ENCODE data around the gene SPHKAP. TPM values are rescaled to one million over a fixed set of nuclear protein-coding genes. Genes with fewer than 3 reads are reported as not detected.
"Not testable (repeated sequence)": the region's sequence is repeated elsewhere in the genome, so short reads cannot be mapped to it uniquely, and the experiment has no call there.

SPHKAP gene
- total RNA-seq, 4 donors from 2014 or later = 0.20 to 1.6 (median 1.5) TPM; not detected in 1

DNA sequence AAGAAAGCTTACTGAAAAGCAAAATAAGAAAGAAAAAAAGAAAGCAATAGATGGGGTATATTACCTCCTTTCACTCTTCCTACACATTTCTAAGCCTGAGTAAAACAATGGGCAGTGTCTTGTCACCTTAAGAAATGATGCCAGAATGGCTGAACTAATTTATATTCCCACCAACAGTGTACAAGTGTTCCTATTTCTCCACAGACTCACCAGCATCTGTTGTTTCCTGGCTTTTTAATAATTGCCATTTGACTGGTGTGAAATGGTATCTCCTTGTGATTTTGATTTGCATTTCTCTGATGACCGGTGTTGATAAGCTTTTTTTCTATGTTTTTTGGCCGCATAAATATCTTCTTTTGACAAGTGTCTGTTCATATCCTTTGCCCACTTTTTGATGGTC, 98.4 kb downstream of the SPHKAP start:
- DNase-seq = no peak
- Histone ChIP-seq H3K27ac (no peak overlapping the region), H3K4me1 (no peaks in the 10 kb centered on the region), H3K4me3 (replicated peaks in 1 of 3) (no peak overlapping the region), H3K36me3 (no peaks in the 10 kb centered on the region), H3K9me3 (no peaks in the 10 kb centered on the region), H3K27me3 (no peaks in the 10 kb centered on the region)
- WGBS, 2 donors = 95 to 98% methylated on average over 2 of the region's 2 CpGs
- TF ChIP-seq POLR2A (IDR thresholded peaks at IDR 0.05) = no peak
- intact Hi-C loops (cut with DNase I) = no loop called here

DNA sequence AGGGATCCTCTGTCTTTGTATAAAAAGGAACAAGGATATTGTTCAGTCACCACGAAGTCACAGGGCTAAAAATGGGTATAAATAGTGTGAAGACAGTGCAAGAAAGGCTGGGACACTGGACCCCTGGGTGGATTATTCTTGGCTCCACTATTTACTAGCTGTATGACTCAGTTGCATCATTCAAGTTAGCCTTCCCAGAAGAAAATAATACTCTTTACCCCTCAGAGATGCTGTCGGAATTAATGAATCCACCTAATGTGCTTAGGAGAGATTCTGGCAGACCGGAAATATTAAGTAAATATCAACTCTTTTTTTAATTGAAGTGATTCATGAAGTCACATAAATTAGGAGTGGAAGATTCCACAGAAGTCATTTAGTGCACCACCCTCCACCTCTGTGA, 98.9 kb downstream of the SPHKAP start:
- no peak overlapping the region for H3K27ac ChIP-seq
- H3K36me3 ChIP-seq = no peaks in the 10 kb centered on the region
- H3K4me1 ChIP-seq = no peaks in the 10 kb centered on the region
- DNase-seq = no peak
- H3K9me3 ChIP-seq = no peaks in the 10 kb centered on the region
- WGBS, 2 donors = 80 to 84% methylated on average over 3 of the region's 3 CpGs
- H3K27me3 ChIP-seq = no peaks in the 10 kb centered on the region
- H3K4me3 ChIP-seq (replicated peaks in 1 of 3) = no peak overlapping the region
- TF ChIP-seq POLR2A (IDR thresholded peaks at IDR 0.05) = no peak
- TF ChIP-seq, protein P1, sequence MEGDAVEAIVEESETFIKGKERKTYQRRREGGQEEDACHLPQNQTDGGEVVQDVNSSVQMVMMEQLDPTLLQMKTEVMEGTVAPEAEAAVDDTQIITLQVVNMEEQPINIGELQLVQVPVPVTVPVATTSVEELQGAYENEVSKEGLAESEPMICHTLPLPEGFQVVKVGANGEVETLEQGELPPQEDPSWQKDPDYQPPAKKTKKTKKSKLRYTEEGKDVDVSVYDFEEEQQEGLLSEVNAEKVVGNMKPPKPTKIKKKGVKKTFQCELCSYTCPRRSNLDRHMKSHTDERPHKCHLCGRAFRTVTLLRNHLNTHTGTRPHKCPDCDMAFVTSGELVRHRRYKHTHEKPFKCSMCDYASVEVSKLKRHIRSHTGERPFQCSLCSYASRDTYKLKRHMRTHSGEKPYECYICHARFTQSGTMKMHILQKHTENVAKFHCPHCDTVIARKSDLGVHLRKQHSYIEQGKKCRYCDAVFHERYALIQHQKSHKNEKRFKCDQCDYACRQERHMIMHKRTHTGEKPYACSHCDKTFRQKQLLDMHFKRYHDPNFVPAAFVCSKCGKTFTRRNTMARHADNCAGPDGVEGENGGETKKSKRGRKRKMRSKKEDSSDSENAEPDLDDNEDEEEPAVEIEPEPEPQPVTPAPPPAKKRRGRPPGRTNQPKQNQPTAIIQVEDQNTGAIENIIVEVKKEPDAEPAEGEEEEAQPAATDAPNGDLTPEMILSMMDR (IDR thresholded peaks at IDR 0.05) = no peak
- intact Hi-C loops (cut with DNase I) = no loop called here

DNA sequence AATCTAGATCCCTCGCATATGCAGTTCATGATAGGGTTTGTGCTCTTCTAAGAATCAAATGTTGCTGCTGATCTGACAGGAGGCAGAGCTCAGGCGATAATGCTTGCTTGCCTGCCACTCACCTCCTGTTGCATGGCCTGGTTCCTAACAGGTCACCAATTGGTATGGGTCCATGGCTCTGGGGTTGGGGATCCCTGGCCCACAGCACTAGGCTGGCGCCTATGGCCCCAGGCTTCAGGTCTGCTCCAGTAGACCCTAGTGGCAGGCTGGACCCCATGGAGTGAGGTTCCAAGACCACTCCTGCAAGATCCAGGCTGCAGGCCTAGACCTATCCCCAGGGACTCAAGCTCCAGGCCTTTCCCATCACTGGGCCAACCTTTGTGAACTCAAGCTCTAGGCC, 102.3 kb downstream of the SPHKAP start:
- intact Hi-C loops (cut with DNase I) = no loop called here
- Histone ChIP-seq H3K27ac (no peak overlapping the region), H3K36me3 (no peaks in the 10 kb centered on the region), H3K9me3 (no peaks in the 10 kb centered on the region), H3K4me1 (no peaks in the 10 kb centered on the region), H3K4me3 (replicated peaks in 1 of 3) (no peak overlapping the region), H3K27me3 (no peaks in the 10 kb centered on the region)
- 79 to 98% methylated on average over 2 to 3 of the region's 3 CpGs for WGBS, 2 donors
- no peak for TF ChIP-seq POLR2A (IDR thresholded peaks at IDR 0.05)
- TF ChIP-seq, protein P1 (IDR thresholded peaks at IDR 0.05) = no peak
- no peak for DNase-seq

DNA sequence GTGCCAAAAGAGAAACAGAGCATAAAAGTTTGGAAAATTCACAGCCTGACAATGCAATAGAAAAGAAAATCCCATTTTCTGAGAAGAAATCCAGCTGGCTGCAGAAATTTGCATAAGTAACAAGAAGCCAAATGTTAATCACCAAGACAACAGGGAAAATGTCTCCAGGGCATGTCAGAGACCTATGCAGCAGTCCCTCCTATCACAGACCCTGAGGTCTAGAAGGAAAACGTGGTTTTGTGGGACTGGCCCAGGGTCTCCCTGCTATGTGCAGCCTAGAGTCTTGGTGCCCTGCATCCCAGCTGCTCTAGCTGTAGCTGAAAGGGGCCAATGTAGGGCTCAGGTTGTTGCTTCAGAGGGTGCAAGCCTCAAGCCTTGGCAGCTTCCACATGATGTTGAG, 104.8 kb downstream of the SPHKAP start:
- H3K36me3 ChIP-seq; H3K27me3 ChIP-seq; H3K4me1 ChIP-seq; intact Hi-C loops (cut with DNase I); DNase-seq; H3K4me3 ChIP-seq (replicated peaks in 1 of 3); H3K9me3 ChIP-seq; H3K27ac ChIP-seq: not testable (repeated sequence)
- WGBS, 2 donors = 54 to 78% methylated on average over 1 of the region's 1 CpG

DNA sequence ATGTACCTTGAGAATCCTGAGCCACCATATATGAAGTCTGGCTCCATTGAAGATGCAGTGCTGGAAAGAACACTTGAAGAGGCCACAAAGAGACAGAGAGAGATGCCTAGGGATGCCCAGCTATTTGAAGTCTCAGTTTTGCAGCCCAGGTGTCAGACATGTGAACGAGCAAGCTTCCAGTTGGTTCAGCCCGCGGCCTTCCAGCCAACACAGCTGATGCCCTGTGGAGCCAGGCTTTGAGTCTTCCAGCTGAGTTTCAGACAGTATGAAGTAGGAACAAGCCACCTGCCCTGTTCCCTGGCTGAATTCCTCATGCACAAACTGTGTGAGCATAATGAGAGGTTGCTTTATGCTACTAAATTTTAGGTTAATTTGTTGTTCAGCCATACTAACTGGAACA, 108.8 kb downstream of the SPHKAP start:
- Histone ChIP-seq H3K4me1 (no peaks in the 10 kb centered on the region), H3K36me3 (no peaks in the 10 kb centered on the region), H3K4me3 (replicated peaks in 1 of 3) (no peak overlapping the region), H3K9me3 (no peaks in the 10 kb centered on the region), H3K27ac (no peak overlapping the region), H3K27me3 (no peaks in the 10 kb centered on the region)
- DNase-seq = no peak
- TF ChIP-seq POLR2A (IDR thresholded peaks at IDR 0.05) = no peak
- TF ChIP-seq, protein P1 (IDR thresholded peaks at IDR 0.05) = no peak
- intact Hi-C loops (cut with DNase I) = no loop called here
- 83 to 90% methylated on average over 3 of the region's 3 CpGs for WGBS, 2 donors

DNA sequence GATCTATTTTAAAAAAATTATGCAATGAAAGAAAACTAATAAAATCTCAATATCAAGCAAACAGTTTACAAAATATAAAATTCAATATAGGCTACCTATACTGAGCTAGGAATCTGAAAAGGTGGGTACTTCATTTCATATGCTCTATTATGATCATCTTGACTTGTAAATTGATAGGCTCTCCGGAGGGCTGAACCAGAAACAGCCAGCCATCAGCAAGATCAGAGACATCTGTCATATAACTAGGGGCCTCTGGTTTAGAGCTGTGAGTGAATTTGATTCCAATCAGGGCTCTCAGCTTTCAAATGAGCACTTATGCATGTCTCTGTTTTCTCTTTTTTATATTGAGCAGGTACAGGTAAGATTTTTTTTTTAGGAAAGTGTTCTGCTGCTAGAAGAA, 114.2 kb downstream of the SPHKAP start:
- intact Hi-C loops (cut with DNase I) = no loop called here
- no peaks in the 10 kb centered on the region for H3K27me3 ChIP-seq
- TF ChIP-seq POLR2A (IDR thresholded peaks at IDR 0.05) = no peak
- TF ChIP-seq, protein P1 (IDR thresholded peaks at IDR 0.05) = no peak
- H3K36me3 ChIP-seq = no peaks in the 10 kb centered on the region
- no peaks in the 10 kb centered on the region for H3K4me1 ChIP-seq
- 59 to 73% methylated on average over 1 of the region's 1 CpG for WGBS, 2 donors
- H3K4me3 ChIP-seq (replicated peaks in 1 of 3) = no peak overlapping the region
- H3K9me3 ChIP-seq = no peaks in the 10 kb centered on the region
- DNase-seq = no peak
- no peak overlapping the region for H3K27ac ChIP-seq

All from thyroid gland (tissue), 4 donors.